ENCODE results near the gene KIN.

DNA sequence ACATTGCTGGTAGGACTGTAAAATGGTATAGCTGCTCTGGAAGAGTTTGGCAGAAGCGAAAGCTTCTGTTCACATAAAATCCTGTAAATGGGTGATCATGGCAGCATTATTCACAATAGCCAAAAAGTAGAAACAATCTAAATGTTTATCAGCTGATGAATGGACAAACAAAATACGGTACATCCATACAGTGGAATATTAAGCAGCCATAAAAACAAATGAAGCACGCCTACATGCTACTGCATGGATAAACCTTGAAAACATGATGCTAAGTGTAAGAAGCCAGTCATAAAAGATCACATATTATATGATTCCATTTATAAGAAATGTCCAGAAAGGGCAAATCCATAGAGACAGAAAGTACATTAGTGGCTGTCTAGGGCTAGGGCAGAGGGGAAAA, 32.7 kb downstream of the KIN start:
- no peak for TF ChIP-seq POLR2A (IDR thresholded peaks at IDR 0.05)
- TF ChIP-seq, protein P1, sequence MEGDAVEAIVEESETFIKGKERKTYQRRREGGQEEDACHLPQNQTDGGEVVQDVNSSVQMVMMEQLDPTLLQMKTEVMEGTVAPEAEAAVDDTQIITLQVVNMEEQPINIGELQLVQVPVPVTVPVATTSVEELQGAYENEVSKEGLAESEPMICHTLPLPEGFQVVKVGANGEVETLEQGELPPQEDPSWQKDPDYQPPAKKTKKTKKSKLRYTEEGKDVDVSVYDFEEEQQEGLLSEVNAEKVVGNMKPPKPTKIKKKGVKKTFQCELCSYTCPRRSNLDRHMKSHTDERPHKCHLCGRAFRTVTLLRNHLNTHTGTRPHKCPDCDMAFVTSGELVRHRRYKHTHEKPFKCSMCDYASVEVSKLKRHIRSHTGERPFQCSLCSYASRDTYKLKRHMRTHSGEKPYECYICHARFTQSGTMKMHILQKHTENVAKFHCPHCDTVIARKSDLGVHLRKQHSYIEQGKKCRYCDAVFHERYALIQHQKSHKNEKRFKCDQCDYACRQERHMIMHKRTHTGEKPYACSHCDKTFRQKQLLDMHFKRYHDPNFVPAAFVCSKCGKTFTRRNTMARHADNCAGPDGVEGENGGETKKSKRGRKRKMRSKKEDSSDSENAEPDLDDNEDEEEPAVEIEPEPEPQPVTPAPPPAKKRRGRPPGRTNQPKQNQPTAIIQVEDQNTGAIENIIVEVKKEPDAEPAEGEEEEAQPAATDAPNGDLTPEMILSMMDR (IDR thresholded peaks at IDR 0.05): no peak
